ENCODE results near the gene LY6G5C.

- TF ChIP-seq NR2F2 (IDR thresholded peaks at IDR 0.05) (no peak), CTCF (IDR thresholded peaks at IDR 0.05; ENCODE audit: low read depth, low read length, missing input control) (no peak), ATF3 (IDR thresholded peaks at IDR 0.05) (no peak)
Observed at GRCh38 chr6:31692886-31693285, 12.0 kb upstream of the LY6G5C start.

Measured in liver (tissue), 3 donors.